Measurements from ENCODE around the gene AQP2.

- no peak for TF ChIP-seq CTCF (IDR thresholded peaks at IDR 0.05)
- no peak for TF ChIP-seq EZH2 (IDR thresholded peaks at IDR 0.05; ENCODE audit: borderline replicate concordance, insufficient read depth, low read depth, low read length, poor library complexity, severe bottlenecking)
Observed at GRCh38 chr12:49969027-49969426, 18.5 kb downstream of the AQP2 start.
